ENCODE results near the gene SMAD6.
A peak's percentile ranks its signal among the peaks of the same experiment; 100 is the strongest.

The SMAD6 gene

GRCh38 chr15:66778314-66778665, 76.3 kb downstream of the SMAD6 start:
- FAIRE-seq = no peak

- no peak for FAIRE-seq
Measured at GRCh38 chr15:66778716-66779115, 76.7 kb downstream of the SMAD6 start.

- FAIRE-seq = no peak
Measured at GRCh38 chr15:66779331-66780009, 77.4 kb downstream of the SMAD6 start.

GRCh38 chr15:66780172-66780972, 78.3 kb downstream of the SMAD6 start:
- FAIRE-seq = no peak

- no peak for FAIRE-seq
Measured at GRCh38 chr15:66780973-66781718, 79.1 kb downstream of the SMAD6 start.

- FAIRE-seq = no peak
Measured at GRCh38 chr15:66782785-66783184, 80.7 kb downstream of the SMAD6 start.

- FAIRE-seq = peak; percentile 61
Measured at GRCh38 chr15:66783314-66783713, 81.3 kb downstream of the SMAD6 start.

- no peak for FAIRE-seq
Measured at GRCh38 chr15:66783725-66784124, 81.7 kb downstream of the SMAD6 start.

GRCh38 chr15:66784174-66784573, 82.1 kb downstream of the SMAD6 start:
- FAIRE-seq = no peak

- FAIRE-seq = no peak
Measured at GRCh38 chr15:66785637-66786036, 83.6 kb downstream of the SMAD6 start.

- no peak for FAIRE-seq
Measured at GRCh38 chr15:66786222-66786621, 84.2 kb downstream of the SMAD6 start.

- no peak for FAIRE-seq
Measured at GRCh38 chr15:66786708-66787488, 84.9 kb downstream of the SMAD6 start.

- no peak for FAIRE-seq
Measured at GRCh38 chr15:66787489-66787871, 85.4 kb downstream of the SMAD6 start.

- FAIRE-seq = no peak
Measured at GRCh38 chr15:66788024-66788423, 86.0 kb downstream of the SMAD6 start.

- peak; percentile 79 for FAIRE-seq
Measured at GRCh38 chr15:66789029-66790025, 87.3 kb downstream of the SMAD6 start.

- FAIRE-seq = no peak
Measured at GRCh38 chr15:66795851-66796250, 93.8 kb downstream of the SMAD6 start.

GRCh38 chr15:66796343-66796742, 94.3 kb downstream of the SMAD6 start:
- FAIRE-seq = no peak

GRCh38 chr15:66797921-66798320, 95.9 kb downstream of the SMAD6 start:
- no peak for FAIRE-seq

GRCh38 chr15:66798426-66799061, 96.5 kb downstream of the SMAD6 start:
- FAIRE-seq = no peak

GRCh38 chr15:66799242-66799641, 97.2 kb downstream of the SMAD6 start:
- FAIRE-seq = no peak

GRCh38 chr15:66800584-66801235, 98.7 kb downstream of the SMAD6 start:
- no peak for FAIRE-seq
